CD14-positive monocyte (primary cell): ENCODE data around the gene CDA. TPM values are rescaled to one million over a fixed set of nuclear protein-coding genes. Genes with fewer than 3 reads are reported as not detected.
A peak's percentile ranks its signal among the peaks of the same experiment; 100 is the strongest.

Experiments
- DNase-seq, 3 donors: peaks; one replicate each; pipeline ENCODE4 v3.0.0-alpha.2; 2011 to 2022
- H2AFZ ChIP-seq: 2 replicates; pipeline ENCODE4 v1.6.0; 2012; ENCODE audit warnings: mild to moderate bottlenecking, low read depth, low read length, inconsistent platforms; ENCODE audit not compliant: insufficient read depth, poor library complexity, severe bottlenecking
- H3K27ac ChIP-seq, 2 donors: 1 replicate in 1 of 2; 2 replicates in 1 of 2; pipeline ENCODE4 v1.5.1; 2012 to 2013; ENCODE audit warnings: low read length in 2 of 2, control low read depth in 1 of 2, inconsistent platforms in 1 of 2, low read depth in 1 of 2, mild to moderate bottlenecking in 1 of 2
- H3K27me3 ChIP-seq, 2 donors: one replicate each; pipeline versions ENCODE4 v1.6.0 to v1.6.1; 2011 to 2013; ENCODE audit warnings: low read length in 2 of 2; ENCODE audit not compliant: control insufficient read depth in 2 of 2, insufficient read depth in 2 of 2
- H3K36me3 ChIP-seq, 2 donors: replicated peaks in 1 of 2; 1 replicate in 1 of 2; 2 replicates in 1 of 2; pipeline versions ENCODE4 v1.5.1 to v1.6.1; 2012 to 2013; ENCODE audit warnings: low read length in 2 of 2, control low read depth in 1 of 2, inconsistent platforms in 1 of 2, mild to moderate bottlenecking in 1 of 2; ENCODE audit not compliant: insufficient read depth in 2 of 2, control insufficient read depth in 1 of 2
- H3K4me1 ChIP-seq, 2 donors: 1 replicate in 1 of 2; 2 replicates in 1 of 2; pipeline versions ENCODE4 v1.5.1 to v1.6.1; 2012 to 2013; ENCODE audit warnings: low read length in 2 of 2, control low read depth in 1 of 2, inconsistent platforms in 1 of 2, mild to moderate bottlenecking in 1 of 2, moderate library complexity in 1 of 2; ENCODE audit not compliant: insufficient read depth in 2 of 2, control insufficient read depth in 1 of 2
- H3K4me2 ChIP-seq: replicated peaks from 2 replicates; pipeline ENCODE3; 2012; ENCODE audit warnings: low read length, moderate library complexity, mild to moderate bottlenecking; ENCODE audit not compliant: poor library complexity, severe bottlenecking; ENCODE audit errors: extremely low read depth
- H3K4me3 ChIP-seq, 3 experiments: fragments of 200-600 bp in 1 of 3; sonication (generic) in 1 of 3; replicated peaks in 1 of 3; 1 replicate in 2 of 3; 2 replicates in 1 of 3; pipeline ENCODE4 v1.5.1; 2011 to 2013; ENCODE audit warnings: low read length in 3 of 3, mild to moderate bottlenecking in 3 of 3, control low read depth in 2 of 3, low read depth in 2 of 3, inconsistent platforms in 1 of 3, moderate library complexity in 1 of 3
- H3K79me2 ChIP-seq: 2 replicates; pipeline ENCODE4 v1.6.0; 2012; ENCODE audit warnings: mild to moderate bottlenecking, control low read depth, inconsistent platforms, low read length, moderate library complexity; ENCODE audit not compliant: insufficient read depth
- H3K9ac ChIP-seq: 2 replicates; pipeline ENCODE4 v1.6.0; 2017; ENCODE audit warnings: low read length, mild to moderate bottlenecking; ENCODE audit not compliant: insufficient read depth, poor library complexity, severe bottlenecking
- H3K9me3 ChIP-seq, 2 donors: replicated peaks in 1 of 2; 1 replicate in 1 of 2; 2 replicates in 1 of 2; pipeline versions ENCODE4 v1.5.1 to v1.6.1; 2012 to 2013; ENCODE audit warnings: low read length in 2 of 2, control low read depth in 1 of 2; ENCODE audit not compliant: control insufficient read depth in 1 of 2, insufficient read depth in 1 of 2
- H4K20me1 ChIP-seq: 2 replicates; pipeline ENCODE4 v1.6.0; 2012; ENCODE audit warnings: mild to moderate bottlenecking, low read length, control low read depth, moderate library complexity; ENCODE audit not compliant: insufficient read depth
- H3K27ac Mint-ChIP-seq, 7 donors: one replicate each; pipeline ENCODE4 v1.8.0; 2020; ENCODE audit warnings: mild to moderate bottlenecking in 7 of 7, mixed read lengths in 7 of 7, moderate library complexity in 6 of 7, inconsistent platforms in 2 of 7
- H3K27me3 Mint-ChIP-seq, 3 donors: one replicate each; pipeline ENCODE4 v1.8.0; 2021 to 2022; ENCODE audit warnings: low read depth in 3 of 3, mild to moderate bottlenecking in 3 of 3, mixed read lengths in 3 of 3, moderate library complexity in 3 of 3, inconsistent platforms in 1 of 3
- H3K36me3 Mint-ChIP-seq, 2 donors: one replicate each; pipeline ENCODE4 v1.8.0; 2020; ENCODE audit warnings: mixed read lengths in 2 of 2, inconsistent platforms in 1 of 2, mild to moderate bottlenecking in 1 of 2
- H3K4me1 Mint-ChIP-seq: one replicate; pipeline ENCODE4 v1.8.0; 2020; ENCODE audit warnings: mild to moderate bottlenecking, mixed read lengths
- H3K4me3 Mint-ChIP-seq, 2 donors: one replicate each; pipeline ENCODE4 v1.8.0; 2020; ENCODE audit warnings: mild to moderate bottlenecking in 2 of 2, mixed read lengths in 2 of 2, moderate library complexity in 1 of 2
- H3K9me3 Mint-ChIP-seq, 7 donors: one replicate each; pipeline ENCODE4 v1.8.0; 2020 to 2022; ENCODE audit warnings: mixed read lengths in 7 of 7, mild to moderate bottlenecking in 6 of 7, moderate library complexity in 6 of 7, inconsistent platforms in 2 of 7
- CTCF ChIP-seq: fragments of 200-600 bp; IDR thresholded peaks from one replicate; pipeline ENCODE4 v1.8.0; 2022; ENCODE audit warnings: antibody characterized with exemption, mild to moderate bottlenecking
- WGBS: methylation state at CpG from one replicate; pipeline ENCODE4 v1.1.5; 2013; ENCODE audit warnings: missing lambda C conversion rate; ENCODE audit not compliant: insufficient coverage; 5-methylcytosine and 5-hydroxymethylcytosine counted together
- intact Hi-C, 2 donors: fragments of 100-400 bp; cut with micrococcal nuclease; formaldehyde crosslinking; loops; one replicate each; pipeline versions ENCODE4 v1.15.0 to v1.15.1; 2023
- polyA plus RNA-seq, 3 donors: library from polyadenylated mRNA; depleted of rRNA in 1 of 3; unstranded in 2 of 3; stranded (reverse) in 1 of 3; fragments of 300-500 nt in 2 of 3; fragments of >200 nt in 1 of 3; fragmentation: Illumina TruSeq in 2 of 3; gene quantifications; 1 replicate in 2 of 3; 2 replicates in 1 of 3; pipeline ENCODE4 v1.2.3, GENCODE V29; 2012 to 2021

The CDA gene
- polyA plus RNA-seq, 3 donors = 113 to 348 (median 217) TPM

DNA sequence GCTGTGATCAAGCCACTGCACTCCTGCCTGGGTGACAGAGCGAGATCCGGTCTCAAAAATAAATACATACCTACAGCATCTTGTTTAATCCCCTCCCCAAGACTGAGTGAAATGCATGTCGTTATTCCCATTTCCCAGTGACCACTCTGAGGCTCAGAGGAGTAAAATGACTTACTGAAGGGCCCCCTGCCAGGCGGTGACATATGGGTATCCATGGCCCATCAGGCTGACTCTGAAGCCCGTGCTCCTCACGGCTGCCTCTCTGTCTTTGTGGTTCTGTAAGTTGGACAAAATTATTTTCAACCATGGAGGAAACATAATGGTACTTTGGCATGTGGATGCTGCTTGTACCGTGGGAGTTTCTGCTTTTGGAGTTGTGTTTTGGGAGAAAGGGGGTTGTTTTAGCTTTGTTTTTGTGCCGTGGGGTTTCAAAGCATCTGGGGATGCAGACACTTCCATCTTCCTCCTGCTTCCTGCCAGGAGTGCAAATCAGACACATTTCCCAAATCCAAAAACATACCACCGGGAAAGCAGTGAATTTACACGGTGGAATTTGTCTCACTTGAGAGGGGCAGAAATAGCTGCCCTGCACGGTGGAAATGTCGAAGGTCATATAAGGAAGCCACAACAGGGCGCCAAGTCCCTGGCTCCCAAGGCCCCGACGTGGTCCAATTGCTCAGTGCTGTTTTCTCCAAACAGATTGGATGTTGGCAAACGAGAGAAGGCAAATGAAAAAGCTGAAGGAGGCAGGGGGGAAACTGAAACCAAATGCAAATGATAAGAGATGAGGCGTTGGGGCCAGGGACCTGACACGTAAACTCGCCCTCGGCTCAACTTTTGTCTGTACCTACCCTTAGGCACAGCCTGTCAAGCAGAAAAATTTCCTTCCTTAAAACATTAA lies 27.3 kb downstream of the CDA start:
- H3K4me3 Mint-ChIP-seq = no peak overlapping the region
- WGBS = 68% methylated on average over 10 of the region's 20 CpGs
- H3K27ac Mint-ChIP-seq = peak overlapping the region in 5 of 7 donors; percentile 11 to 72 (median 63)
- Histone ChIP-seq H3K79me2 (peaks cover 6% of the 10 kb centered on the region), H3K4me2 (no peak overlapping the region), H3K27me3 (no peaks in the 10 kb centered on the region), H3K9ac (no peak overlapping the region), H3K4me1 (no peaks in the 10 kb centered on the region), H3K36me3 (peaks cover 63 to 89% of the 10 kb centered on the region in 2 donors), H3K9me3 (no peaks in the 10 kb centered on the region), H3K27ac (no peak overlapping the region), H2AFZ (no peak overlapping the region), H4K20me1 (peaks cover 80% of the 10 kb centered on the region), H3K4me3 (no peak overlapping the region)
- no peaks in the 10 kb centered on the region for H3K9me3 Mint-ChIP-seq
- H3K27me3 Mint-ChIP-seq = no peaks in the 10 kb centered on the region
- H3K4me1 Mint-ChIP-seq = no peaks in the 10 kb centered on the region
- no peak for TF ChIP-seq CTCF
- no peak for DNase-seq
- intact Hi-C loops = no loop called here
- H3K36me3 Mint-ChIP-seq = peaks cover 69 to 90% of the 10 kb centered on the region in 2 donors

DNA sequence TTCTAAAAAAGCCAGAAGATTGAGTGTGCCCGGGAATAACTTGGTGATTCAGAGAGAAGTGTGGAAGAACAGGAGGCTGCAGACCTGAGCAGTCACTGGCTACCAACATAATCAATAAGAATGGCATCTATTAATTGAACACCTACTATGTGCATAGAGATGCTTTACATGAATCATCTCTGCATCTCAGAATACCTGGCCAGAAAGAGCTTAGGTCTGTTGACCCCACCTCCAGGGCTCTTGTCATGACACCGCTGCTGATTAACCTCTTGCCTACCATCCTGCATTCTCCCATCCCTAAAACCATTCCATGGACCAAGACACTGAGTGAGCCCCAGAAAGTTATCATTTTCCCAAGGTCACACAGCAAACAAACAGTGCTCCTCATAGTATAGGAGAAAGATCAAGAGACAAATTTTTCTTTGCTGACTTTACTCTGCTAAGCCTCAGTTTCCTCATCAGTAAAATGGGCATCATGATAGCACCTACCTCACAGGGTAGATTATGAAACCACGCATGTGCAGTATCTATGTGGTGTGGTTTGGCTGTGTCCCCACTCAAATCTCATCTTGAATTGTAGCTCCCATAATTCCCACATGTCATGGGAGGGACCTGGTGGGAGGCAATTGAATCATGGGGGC lies 28.1 kb downstream of the CDA start:
- Histone ChIP-seq H3K27me3 (no peaks in the 10 kb centered on the region), H3K27ac (no peak overlapping the region), H3K9ac (no peak overlapping the region), H3K4me3 (no peak overlapping the region), H3K4me1 (no peaks in the 10 kb centered on the region), H3K79me2 (peaks cover 6% of the 10 kb centered on the region), H4K20me1 (peaks cover 73% of the 10 kb centered on the region), H3K9me3 (no peaks in the 10 kb centered on the region), H3K4me2 (no peak overlapping the region), H3K36me3 (peaks cover 57 to 81% of the 10 kb centered on the region in 2 donors), H2AFZ (no peak overlapping the region)
- peak overlapping the region in 2 of 7 donors; percentile 38 to 51 for H3K27ac Mint-ChIP-seq
- intact Hi-C loops = no loop called here
- no peaks in the 10 kb centered on the region for H3K4me1 Mint-ChIP-seq
- peaks cover 66 to 83% of the 10 kb centered on the region in 2 donors for H3K36me3 Mint-ChIP-seq
- no peaks in the 10 kb centered on the region for H3K9me3 Mint-ChIP-seq
- TF ChIP-seq CTCF = no peak
- DNase-seq = no peak
- H3K4me3 Mint-ChIP-seq = no peak overlapping the region
- WGBS = 100% methylated on average over 1 of the region's 3 CpGs
- no peaks in the 10 kb centered on the region for H3K27me3 Mint-ChIP-seq
